OCI-LY7 (cell line): ENCODE results near the gene TSHZ2. TPM values are rescaled to one million over a fixed set of nuclear protein-coding genes. Genes with fewer than 3 reads are reported as not detected.

ENCODE experiments used
- BruUV-seq: library from RNA; stranded (reverse); fragments of 400-500 nt; replicated peaks from 2 replicates; lab custom pipeline; 2021; lab: Mats Ljungman, UMichigan
- CTCF ChIA-PET: fragments of 300-600 bp; sonication (Branson Sonifier 250); formaldehyde crosslinking; loops from one replicate; lab custom pipeline; 2022; ENCODE audit warnings: antibody characterized with exemption; ENCODE audit not compliant: unreplicated experiment; lab: Charles Lee
- POLR2A ChIA-PET: fragments of 300-600 bp; sonication (Branson Sonifier 250); formaldehyde crosslinking; loops from one replicate; lab custom pipeline; 2022; ENCODE audit warnings: antibody characterized with exemption; lab: Charles Lee
- DNase-seq: peaks from one replicate; pipeline ENCODE4 v3.0.0-alpha.2; 2015; ENCODE audit warnings: low spot score
- H2AFZ ChIP-seq: fragments of 200-600 bp; sonication (generic), shearing (Covaris generic); 2 replicates; pipeline ENCODE4 v1.6.1; 2014; ENCODE audit warnings: mild to moderate bottlenecking, antibody characterized with exemption, low read length, moderate library complexity
- H3K27ac ChIP-seq: fragments of 200-600 bp; sonication (generic); 2 replicates; pipeline ENCODE4 v1.5.1; 2014; ENCODE audit warnings: mixed run types, low read depth, mild to moderate bottlenecking, moderate library complexity, low read length, inconsistent platforms; ENCODE audit not compliant: poor library complexity, severe bottlenecking
- H3K36me3 ChIP-seq: fragments of 200-600 bp; sonication (generic); 2 replicates; pipeline ENCODE4 v1.6.1; 2014; ENCODE audit warnings: mild to moderate bottlenecking, antibody characterized with exemption, low read length, moderate library complexity, mixed read lengths; ENCODE audit not compliant: insufficient read depth
- H3K4me1 ChIP-seq: fragments of 200-600 bp; sonication (generic); 2 replicates; pipeline ENCODE4 v1.5.1; 2014; ENCODE audit warnings: mild to moderate bottlenecking, low read length; ENCODE audit not compliant: insufficient read depth, poor library complexity, severe bottlenecking
- H3K4me2 ChIP-seq: fragments of 200-600 bp; sonication (generic); 2 replicates; pipeline ENCODE4 v1.6.1; 2014; ENCODE audit warnings: mild to moderate bottlenecking, low read length
- H3K4me3 ChIP-seq: fragments of 200-600 bp; sonication (generic); 2 replicates; pipeline ENCODE4 v1.5.1; 2014; ENCODE audit warnings: mild to moderate bottlenecking, low read depth, low read length; ENCODE audit not compliant: poor library complexity, severe bottlenecking
- H3K79me2 ChIP-seq: fragments of 200-600 bp; sonication (generic); 2 replicates; pipeline ENCODE4 v1.6.1; 2016; ENCODE audit warnings: low read depth, mild to moderate bottlenecking, low read length, moderate library complexity, mixed read lengths; ENCODE audit not compliant: insufficient read depth
- H3K9me2 ChIP-seq: fragments of 200-600 bp; sonication (generic); 2 replicates; pipeline ENCODE4 v1.6.1; 2016; ENCODE audit warnings: mild to moderate bottlenecking, low read length, mixed read lengths; ENCODE audit not compliant: insufficient read depth
- H3K9me3 ChIP-seq: fragments of 200-600 bp; sonication (generic); 2 replicates; pipeline ENCODE4 v1.6.1; 2014; ENCODE audit warnings: mild to moderate bottlenecking, mixed run types, low read length, mixed read lengths
- H4K20me1 ChIP-seq: fragments of 200-600 bp; sonication (generic); 2 replicates; pipeline ENCODE4 v1.6.1; 2014; ENCODE audit warnings: mild to moderate bottlenecking, antibody characterized with exemption, low read length, moderate library complexity, mixed read lengths; ENCODE audit not compliant: insufficient read depth
- EZH2phosphoT487 ChIP-seq: fragments of 200-600 bp; sonication (generic); IDR thresholded peaks from 2 replicates; pipeline ENCODE4 v1.6.1; 2018; ENCODE audit warnings: low read depth, borderline replicate concordance, mild to moderate bottlenecking, mixed run types, antibody characterized with exemption, low read length, moderate library complexity, mixed read lengths
- intact Hi-C: fragments of 100-400 bp; cut with micrococcal nuclease; formaldehyde crosslinking; loops from one replicate; pipeline ENCODE4 v1.10.0; 2022; ENCODE audit not compliant: unreplicated experiment
- total RNA-seq, 2 experiments: library from RNA; depleted of rRNA in 1 of 2; stranded (reverse); fragments of >200 nt in 1 of 2; shearing (Covaris generic) in 1 of 2; gene quantifications; 2 replicates each; pipeline ENCODE4 v1.2.3, GENCODE V29; 2014 to 2022
- TF ChIP-seq, protein P1 (sequence below): fragments of 200-600 bp; sonication (generic); conservative IDR thresholded peaks from 2 replicates; pipeline ENCODE4 v1.5.1; 2014; ENCODE audit warnings: mild to moderate bottlenecking, antibody characterized with exemption, low read length, moderate library complexity, mixed read lengths

The TSHZ2 gene
- total RNA-seq, 2 experiments from 2014 or later = not detected

GRCh38 chr20:53152228-53152627 lies 180.1 kb downstream of the TSHZ2 start:
- no TSS peak for BruUV-seq
- intact Hi-C loops = no loop called here
- H3K36me3 ChIP-seq = no peaks in the 10 kb centered on the region
- no peak for DNase-seq
- no peaks in the 10 kb centered on the region for H3K9me2 ChIP-seq
- peaks cover 20% of the 10 kb centered on the region for H3K4me1 ChIP-seq
- H2AFZ ChIP-seq = no peak overlapping the region
- H3K4me2 ChIP-seq = no peak overlapping the region
- ChIA-PET CTCF (no interaction called here), POLR2A (interaction anchor here (0.6 to 1.8 kb wide), 3 partner anchors 11 to 579 kb away, joined by 3 to 4 read pairs (median 3); no protein-coding TSS in a partner anchor)
- H3K4me3 ChIP-seq = no peak overlapping the region
- no peak overlapping the region for H3K27ac ChIP-seq
- H4K20me1 ChIP-seq = no peaks in the 10 kb centered on the region
- H3K79me2 ChIP-seq = no peaks in the 10 kb centered on the region
- no peaks in the 10 kb centered on the region for H3K9me3 ChIP-seq
- TF ChIP-seq, protein P1, sequence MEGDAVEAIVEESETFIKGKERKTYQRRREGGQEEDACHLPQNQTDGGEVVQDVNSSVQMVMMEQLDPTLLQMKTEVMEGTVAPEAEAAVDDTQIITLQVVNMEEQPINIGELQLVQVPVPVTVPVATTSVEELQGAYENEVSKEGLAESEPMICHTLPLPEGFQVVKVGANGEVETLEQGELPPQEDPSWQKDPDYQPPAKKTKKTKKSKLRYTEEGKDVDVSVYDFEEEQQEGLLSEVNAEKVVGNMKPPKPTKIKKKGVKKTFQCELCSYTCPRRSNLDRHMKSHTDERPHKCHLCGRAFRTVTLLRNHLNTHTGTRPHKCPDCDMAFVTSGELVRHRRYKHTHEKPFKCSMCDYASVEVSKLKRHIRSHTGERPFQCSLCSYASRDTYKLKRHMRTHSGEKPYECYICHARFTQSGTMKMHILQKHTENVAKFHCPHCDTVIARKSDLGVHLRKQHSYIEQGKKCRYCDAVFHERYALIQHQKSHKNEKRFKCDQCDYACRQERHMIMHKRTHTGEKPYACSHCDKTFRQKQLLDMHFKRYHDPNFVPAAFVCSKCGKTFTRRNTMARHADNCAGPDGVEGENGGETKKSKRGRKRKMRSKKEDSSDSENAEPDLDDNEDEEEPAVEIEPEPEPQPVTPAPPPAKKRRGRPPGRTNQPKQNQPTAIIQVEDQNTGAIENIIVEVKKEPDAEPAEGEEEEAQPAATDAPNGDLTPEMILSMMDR = no peak
- TF ChIP-seq EZH2phosphoT487 = no peak

DNA sequence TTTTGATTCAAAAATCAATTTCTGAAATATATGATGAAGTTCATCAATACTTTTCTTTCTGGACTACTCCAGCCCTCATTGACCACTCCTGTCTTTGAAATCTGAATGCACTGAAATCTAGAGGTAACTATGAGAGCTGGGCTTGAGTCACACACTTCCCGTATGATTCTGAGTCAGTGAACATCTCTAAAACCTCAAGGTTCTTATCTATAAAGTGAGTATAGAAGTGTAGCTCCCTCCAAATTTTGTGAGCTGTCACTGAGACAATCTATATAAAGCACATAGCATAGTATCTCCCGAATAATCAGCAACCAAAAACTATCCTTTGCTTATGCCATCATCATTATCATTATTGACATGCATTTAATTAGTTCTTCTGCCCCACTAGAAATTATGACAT lies 182.4 kb downstream of the TSHZ2 start:
- Histone ChIP-seq H3K9me2 (no peaks in the 10 kb centered on the region), H2AFZ (no peak overlapping the region), H4K20me1 (no peaks in the 10 kb centered on the region), H3K79me2 (no peaks in the 10 kb centered on the region), H3K27ac (no peak overlapping the region), H3K36me3 (no peaks in the 10 kb centered on the region), H3K9me3 (no peaks in the 10 kb centered on the region; the same call in 1 of the 2 replicates), H3K4me3 (no peak overlapping the region), H3K4me2 (no peak overlapping the region), H3K4me1 (peaks cover 25% of the 10 kb centered on the region)
- intact Hi-C loops = no loop called here
- no peak for DNase-seq
- no peak for TF ChIP-seq EZH2phosphoT487
- TF ChIP-seq, protein P1 = no peak
- ChIA-PET CTCF (interaction anchor here (1.7 kb wide), 1 partner anchor 18 kb away, joined by 3 read pairs; no protein-coding TSS in a partner anchor), POLR2A (interaction anchor here (0.7 to 1.4 kb wide), 3 partner anchors 8 to 12 kb away, joined by 3 to 4 read pairs (median 3); no protein-coding TSS in a partner anchor)
- no TSS peak for BruUV-seq
